Glutamatergic neuron (in vitro differentiated cells): ENCODE data around the gene EIF4G3. TPM values are rescaled to one million over a fixed set of nuclear protein-coding genes. Genes with fewer than 3 reads are reported as not detected.

Experiments used
- DNase-seq: peaks from one replicate; pipeline ENCODE4 v3.0.0; 2022
- H3K27ac Mint-ChIP-seq: one replicate; pipeline ENCODE4 v1.8.0; 2020; ENCODE audit warnings: mild to moderate bottlenecking, mixed read lengths, inconsistent platforms; ENCODE audit not compliant: unreplicated experiment
- H3K27me3 Mint-ChIP-seq: one replicate; pipeline ENCODE4 v1.8.0; 2020; ENCODE audit warnings: mild to moderate bottlenecking, moderate library complexity, mixed read lengths, inconsistent platforms; ENCODE audit not compliant: unreplicated experiment
- H3K36me3 Mint-ChIP-seq: one replicate; pipeline ENCODE4 v1.8.0; 2020; ENCODE audit warnings: mild to moderate bottlenecking, mixed read lengths, inconsistent platforms; ENCODE audit not compliant: unreplicated experiment
- H3K4me1 Mint-ChIP-seq: one replicate; pipeline ENCODE4 v1.8.0; 2020; ENCODE audit warnings: mild to moderate bottlenecking, low read depth, mixed read lengths, inconsistent platforms; ENCODE audit not compliant: unreplicated experiment
- H3K4me3 Mint-ChIP-seq: one replicate; pipeline ENCODE4 v1.8.0; 2020; ENCODE audit warnings: mild to moderate bottlenecking, mixed read lengths, inconsistent platforms; ENCODE audit not compliant: unreplicated experiment
- H3K9me3 Mint-ChIP-seq: one replicate; pipeline ENCODE4 v1.8.0; 2020; ENCODE audit warnings: mild to moderate bottlenecking, moderate library complexity, mixed read lengths, inconsistent platforms; ENCODE audit not compliant: unreplicated experiment
- total RNA-seq: library from RNA; stranded (reverse); fragmentation: NEBNext Ultra II Directional; extraction: Animal tissue kit (Norgen Biotek cat#: 25700); gene quantifications from one replicate; pipeline ENCODE4 v1.2.1, GENCODE V29; 2021; ENCODE audit not compliant: unreplicated experiment
- TF ChIP-seq, protein P1 (sequence below): fragments of 200-600 bp; sonication (generic); IDR thresholded peaks from one replicate; pipeline ENCODE4 v1.5.0; 2021; ENCODE audit not compliant: partially characterized antibody, unreplicated experiment

Gene EIF4G3
- total RNA-seq, 1 donor from 2014 or later, result 100 TPM

DNA sequence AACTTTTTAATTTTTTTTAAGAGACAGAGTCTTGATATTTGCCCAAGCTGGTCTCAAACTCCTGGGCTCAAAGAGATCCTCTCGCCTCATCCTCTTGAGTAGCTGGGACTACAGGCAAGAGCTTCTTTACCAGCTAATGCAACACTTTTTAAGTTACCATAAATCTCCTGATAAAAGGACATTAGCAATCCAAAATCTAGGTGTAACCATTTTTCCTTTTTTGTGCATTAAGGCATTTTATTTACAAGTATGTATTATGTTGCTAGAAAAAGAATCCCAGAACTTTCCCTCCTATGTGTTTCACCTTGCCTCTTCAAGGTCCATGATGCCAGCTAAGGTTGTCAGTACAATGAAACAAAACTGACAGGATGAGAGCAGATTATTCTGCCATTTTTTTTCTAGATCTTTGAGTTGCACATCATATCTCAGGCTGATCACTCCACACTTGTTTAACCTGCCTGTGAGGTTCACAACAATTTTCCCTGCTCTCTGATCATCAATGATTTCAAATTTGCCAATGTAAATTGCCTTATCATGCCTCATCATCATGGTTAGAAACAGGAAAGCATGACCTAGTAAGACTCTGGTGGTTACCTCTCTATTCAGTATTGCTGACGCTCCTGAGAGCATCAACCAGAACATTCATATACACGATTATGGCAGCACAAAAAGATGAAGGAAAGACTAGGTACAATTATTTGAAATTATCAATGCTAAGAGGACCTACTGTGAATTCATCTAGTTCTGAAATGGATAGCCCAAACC lies 173.2 kb downstream of the EIF4G3 start:
- DNase-seq, result no peak
- Mint-ChIP-seq H3K4me1 (peaks cover 3% of the 10 kb centered on the region), H3K4me3 (no peak overlapping the region)

DNA sequence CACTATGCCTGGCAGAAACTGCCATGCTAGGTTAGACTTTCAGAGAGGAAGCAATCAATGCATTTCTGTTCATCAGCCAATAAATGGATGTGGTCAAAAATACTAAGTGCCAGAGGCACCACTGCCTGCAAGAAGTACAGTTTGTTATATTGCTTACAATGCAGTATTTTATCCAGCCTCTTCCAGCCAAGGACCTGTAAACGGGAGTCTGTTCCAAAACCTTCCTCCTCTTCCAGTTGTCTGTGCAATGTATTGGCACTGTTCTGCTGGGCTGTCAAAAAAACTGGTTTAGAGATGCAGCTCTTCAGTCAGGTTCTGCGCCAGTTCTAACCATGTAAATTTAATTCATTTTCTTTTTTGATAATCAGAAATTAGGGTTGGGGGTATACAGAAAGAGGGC lies 175.7 kb downstream of the EIF4G3 start:
- Mint-ChIP-seq H3K36me3 (no peaks in the 10 kb centered on the region), H3K4me3 (no peak overlapping the region), H3K9me3 (peaks cover 4% of the 10 kb centered on the region), H3K27me3 (peaks cover 2% of the 10 kb centered on the region), H3K27ac (no peak overlapping the region), H3K4me1 (peaks cover 2% of the 10 kb centered on the region)
- TF ChIP-seq, protein P1, sequence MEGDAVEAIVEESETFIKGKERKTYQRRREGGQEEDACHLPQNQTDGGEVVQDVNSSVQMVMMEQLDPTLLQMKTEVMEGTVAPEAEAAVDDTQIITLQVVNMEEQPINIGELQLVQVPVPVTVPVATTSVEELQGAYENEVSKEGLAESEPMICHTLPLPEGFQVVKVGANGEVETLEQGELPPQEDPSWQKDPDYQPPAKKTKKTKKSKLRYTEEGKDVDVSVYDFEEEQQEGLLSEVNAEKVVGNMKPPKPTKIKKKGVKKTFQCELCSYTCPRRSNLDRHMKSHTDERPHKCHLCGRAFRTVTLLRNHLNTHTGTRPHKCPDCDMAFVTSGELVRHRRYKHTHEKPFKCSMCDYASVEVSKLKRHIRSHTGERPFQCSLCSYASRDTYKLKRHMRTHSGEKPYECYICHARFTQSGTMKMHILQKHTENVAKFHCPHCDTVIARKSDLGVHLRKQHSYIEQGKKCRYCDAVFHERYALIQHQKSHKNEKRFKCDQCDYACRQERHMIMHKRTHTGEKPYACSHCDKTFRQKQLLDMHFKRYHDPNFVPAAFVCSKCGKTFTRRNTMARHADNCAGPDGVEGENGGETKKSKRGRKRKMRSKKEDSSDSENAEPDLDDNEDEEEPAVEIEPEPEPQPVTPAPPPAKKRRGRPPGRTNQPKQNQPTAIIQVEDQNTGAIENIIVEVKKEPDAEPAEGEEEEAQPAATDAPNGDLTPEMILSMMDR, result no peak
- no peak for DNase-seq

More for the DNA sequence above, 173.2 kb downstream of the EIF4G3 start:
- TF ChIP-seq, protein P1, result no peak
- no peaks in the 10 kb centered on the region for H3K36me3 Mint-ChIP-seq
- H3K27ac Mint-ChIP-seq, result no peak overlapping the region
- H3K27me3 Mint-ChIP-seq, result peaks cover 2% of the 10 kb centered on the region
- H3K9me3 Mint-ChIP-seq, result peaks cover 4% of the 10 kb centered on the region

DNA sequence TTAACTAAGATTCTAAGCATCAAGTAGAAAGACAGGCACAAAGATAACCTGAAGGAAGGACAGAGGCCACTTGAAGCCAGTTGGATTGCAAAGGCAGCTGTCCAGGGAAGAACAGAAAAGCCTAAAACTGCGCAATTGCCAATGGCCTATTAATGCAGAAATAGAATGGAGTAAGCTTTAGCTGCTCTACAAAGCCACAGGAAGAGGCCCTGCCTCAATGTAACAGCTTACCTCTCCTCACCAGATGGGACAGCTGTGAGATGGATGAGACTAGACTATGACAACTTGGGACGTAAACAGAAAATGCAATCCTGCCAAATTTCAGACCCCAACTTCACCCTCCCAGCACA lies 176.5 kb downstream of the EIF4G3 start:
- Mint-ChIP-seq H3K36me3 (no peaks in the 10 kb centered on the region), H3K4me1 (no peaks in the 10 kb centered on the region), H3K4me3 (no peak overlapping the region), H3K27me3 (peaks cover 2% of the 10 kb centered on the region), H3K27ac (no peak overlapping the region), H3K9me3 (peaks cover 4% of the 10 kb centered on the region)
- TF ChIP-seq, protein P1, result no peak
- DNase-seq, result no peak

DNA sequence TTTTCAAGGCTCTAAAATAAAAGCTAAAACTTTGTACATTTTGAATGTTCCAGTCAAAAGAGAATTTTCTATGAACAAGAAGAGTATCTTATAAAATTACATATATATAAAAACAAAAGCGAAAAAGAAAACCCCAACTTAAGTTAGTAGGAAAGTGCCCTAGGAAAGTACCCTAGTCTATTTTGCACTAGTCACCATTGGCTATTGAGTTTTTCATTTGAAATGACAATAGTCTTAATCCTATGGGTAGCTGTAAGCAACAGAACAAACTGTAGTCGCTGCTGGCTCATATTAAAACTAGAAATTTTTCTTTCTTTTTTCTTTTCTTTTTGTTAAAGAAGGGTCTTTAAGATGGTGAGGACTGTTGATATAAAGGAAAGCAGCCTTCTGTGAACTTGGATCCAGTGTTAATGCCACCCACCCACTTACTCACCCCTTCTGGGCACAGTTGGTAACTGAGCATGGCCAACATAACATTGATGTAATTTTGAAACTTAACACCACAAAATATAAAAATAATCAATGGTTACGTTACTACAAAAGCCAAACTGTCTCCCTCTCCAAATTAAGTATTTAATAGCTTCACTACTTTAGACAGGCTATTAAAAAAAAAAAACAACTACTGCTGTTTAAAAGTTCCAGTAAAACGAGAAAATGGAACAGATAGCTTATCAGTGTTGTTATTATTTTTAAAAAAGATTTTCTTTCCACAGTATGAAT lies 177.0 kb downstream of the EIF4G3 start:
- TF ChIP-seq, protein P1, result no peak

DNA sequence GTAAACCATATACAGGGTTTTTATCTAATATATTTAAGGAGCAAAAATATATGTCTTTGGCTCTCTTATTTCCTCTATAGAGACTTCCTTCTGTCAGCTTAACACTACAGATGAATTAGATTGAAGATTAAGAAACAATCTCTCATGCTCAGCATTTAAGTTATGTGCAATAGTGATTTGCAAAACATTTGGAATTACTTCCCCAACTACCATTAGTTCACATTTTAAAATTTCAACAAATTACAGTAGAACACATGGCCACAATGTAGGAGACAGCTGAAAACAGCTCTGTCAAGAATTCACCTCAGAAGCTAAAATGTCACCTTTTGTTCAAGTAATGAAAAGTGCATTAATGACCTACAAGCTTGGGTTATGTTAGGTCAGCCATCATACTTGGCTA lies 177.9 kb downstream of the EIF4G3 start:
- Mint-ChIP-seq H3K4me3 (no peak overlapping the region), H3K9me3 (peaks cover 4% of the 10 kb centered on the region), H3K4me1 (no peaks in the 10 kb centered on the region), H3K36me3 (no peaks in the 10 kb centered on the region), H3K27ac (no peak overlapping the region), H3K27me3 (peaks cover 4% of the 10 kb centered on the region)
- TF ChIP-seq, protein P1, result no peak
- no peak for DNase-seq

More for the DNA sequence above, 177.0 kb downstream of the EIF4G3 start:
- Mint-ChIP-seq H3K9me3 (peaks cover 4% of the 10 kb centered on the region), H3K27ac (no peak overlapping the region), H3K4me1 (no peaks in the 10 kb centered on the region), H3K36me3 (no peaks in the 10 kb centered on the region), H3K27me3 (peaks cover 2% of the 10 kb centered on the region), H3K4me3 (no peak overlapping the region)
- no peak for DNase-seq
